WI38 (cell line): ENCODE results near the gene B4GALT1.
A peak's percentile ranks its signal among the peaks of the same experiment; 100 is the strongest.

ENCODE experiments used
- H3K4me3 ChIP-seq: 2 replicates; pipeline ENCODE4 v1.5.1; 2011; ENCODE audit warnings: low read depth, mild to moderate bottlenecking, control low read depth, low read length
- TF ChIP-seq, protein P1 (sequence below): IDR thresholded peaks from 2 replicates; pipeline ENCODE4 v1.5.1; 2012; ENCODE audit warnings: low read depth, mild to moderate bottlenecking, control low read depth, low read length

The B4GALT1 gene

DNA sequence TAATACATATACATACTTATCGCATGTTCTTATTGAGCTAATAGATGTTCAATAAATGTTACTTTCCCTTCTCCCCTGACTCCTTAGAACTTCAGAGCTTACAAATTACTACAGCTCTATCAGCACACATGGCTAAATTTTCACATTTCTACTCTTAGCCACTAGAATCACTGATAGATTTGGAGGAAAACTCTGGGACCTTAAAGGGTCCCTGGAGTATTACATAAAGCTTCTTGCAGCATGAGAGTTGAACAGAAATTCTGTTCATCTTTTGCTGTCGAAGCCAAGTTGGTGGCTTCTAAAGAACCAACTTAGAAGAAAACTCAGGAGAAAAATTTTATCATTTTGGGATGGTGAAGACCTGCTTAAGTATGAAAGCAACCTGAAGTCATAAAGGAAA, 15.5 kb downstream of the B4GALT1 start:
- peak overlapping the region; percentile 28 for H3K4me3 ChIP-seq
- TF ChIP-seq, protein P1, sequence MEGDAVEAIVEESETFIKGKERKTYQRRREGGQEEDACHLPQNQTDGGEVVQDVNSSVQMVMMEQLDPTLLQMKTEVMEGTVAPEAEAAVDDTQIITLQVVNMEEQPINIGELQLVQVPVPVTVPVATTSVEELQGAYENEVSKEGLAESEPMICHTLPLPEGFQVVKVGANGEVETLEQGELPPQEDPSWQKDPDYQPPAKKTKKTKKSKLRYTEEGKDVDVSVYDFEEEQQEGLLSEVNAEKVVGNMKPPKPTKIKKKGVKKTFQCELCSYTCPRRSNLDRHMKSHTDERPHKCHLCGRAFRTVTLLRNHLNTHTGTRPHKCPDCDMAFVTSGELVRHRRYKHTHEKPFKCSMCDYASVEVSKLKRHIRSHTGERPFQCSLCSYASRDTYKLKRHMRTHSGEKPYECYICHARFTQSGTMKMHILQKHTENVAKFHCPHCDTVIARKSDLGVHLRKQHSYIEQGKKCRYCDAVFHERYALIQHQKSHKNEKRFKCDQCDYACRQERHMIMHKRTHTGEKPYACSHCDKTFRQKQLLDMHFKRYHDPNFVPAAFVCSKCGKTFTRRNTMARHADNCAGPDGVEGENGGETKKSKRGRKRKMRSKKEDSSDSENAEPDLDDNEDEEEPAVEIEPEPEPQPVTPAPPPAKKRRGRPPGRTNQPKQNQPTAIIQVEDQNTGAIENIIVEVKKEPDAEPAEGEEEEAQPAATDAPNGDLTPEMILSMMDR: no peak

DNA sequence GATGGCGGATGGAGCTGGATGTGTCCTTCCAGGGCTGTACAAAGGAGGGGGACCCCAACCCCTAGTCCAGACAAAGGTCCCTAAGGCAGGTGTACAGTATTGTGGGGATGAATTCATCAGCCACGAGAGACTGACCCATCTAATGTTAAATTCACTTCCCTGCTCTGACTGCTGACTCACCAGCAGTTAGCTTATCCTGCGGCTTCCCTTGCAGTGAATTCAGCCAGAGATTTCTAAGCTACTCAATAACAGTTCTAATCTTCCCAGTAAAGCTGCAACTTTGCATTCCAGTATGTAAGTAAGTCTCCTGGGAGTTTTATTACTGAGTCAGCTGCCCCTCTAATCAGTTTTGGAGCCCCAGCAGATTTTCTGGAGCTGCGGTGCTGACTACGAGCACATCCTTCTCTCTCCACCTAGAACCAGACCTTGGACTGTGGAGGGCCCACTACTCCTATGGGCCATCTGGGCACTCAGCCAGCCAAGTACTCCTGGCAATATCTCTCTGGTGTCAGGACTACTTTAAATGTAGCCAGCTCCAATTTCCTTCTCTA, 16.1 kb downstream of the B4GALT1 start:
- TF ChIP-seq, protein P1: no peak
- H3K4me3 ChIP-seq: peak overlapping the region; percentile 28

DNA sequence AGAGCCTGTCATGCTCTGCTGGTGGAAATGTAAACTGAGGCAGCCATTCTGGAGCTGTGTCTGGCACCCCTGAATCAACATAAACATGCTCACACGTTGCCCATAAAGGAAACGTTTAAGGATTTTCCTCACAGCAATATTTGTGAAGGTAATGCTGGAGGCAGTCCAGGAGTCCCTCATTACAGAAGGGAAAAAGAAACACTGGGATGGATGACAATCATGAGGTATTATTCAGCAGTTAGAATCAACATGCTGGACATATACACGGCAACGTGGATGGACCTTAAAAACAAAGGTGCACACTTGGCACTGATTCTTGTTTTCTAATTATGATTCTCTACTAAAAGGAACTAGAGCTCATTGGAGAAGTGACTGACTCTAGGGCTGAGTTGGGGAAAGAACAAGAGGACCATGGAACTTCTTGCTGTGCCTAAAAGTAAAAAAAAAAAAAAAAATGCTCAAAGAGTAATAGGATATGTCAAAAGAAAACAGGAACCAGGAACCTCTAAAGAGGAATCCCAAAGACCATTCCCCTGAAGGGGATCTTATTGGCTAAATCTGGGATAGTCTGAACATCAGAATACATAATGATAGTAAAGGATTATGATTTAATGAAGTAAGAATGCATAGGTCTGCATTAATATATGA, 18.6 kb downstream of the B4GALT1 start:
- TF ChIP-seq, protein P1: no peak
- no peak overlapping the region for H3K4me3 ChIP-seq

DNA sequence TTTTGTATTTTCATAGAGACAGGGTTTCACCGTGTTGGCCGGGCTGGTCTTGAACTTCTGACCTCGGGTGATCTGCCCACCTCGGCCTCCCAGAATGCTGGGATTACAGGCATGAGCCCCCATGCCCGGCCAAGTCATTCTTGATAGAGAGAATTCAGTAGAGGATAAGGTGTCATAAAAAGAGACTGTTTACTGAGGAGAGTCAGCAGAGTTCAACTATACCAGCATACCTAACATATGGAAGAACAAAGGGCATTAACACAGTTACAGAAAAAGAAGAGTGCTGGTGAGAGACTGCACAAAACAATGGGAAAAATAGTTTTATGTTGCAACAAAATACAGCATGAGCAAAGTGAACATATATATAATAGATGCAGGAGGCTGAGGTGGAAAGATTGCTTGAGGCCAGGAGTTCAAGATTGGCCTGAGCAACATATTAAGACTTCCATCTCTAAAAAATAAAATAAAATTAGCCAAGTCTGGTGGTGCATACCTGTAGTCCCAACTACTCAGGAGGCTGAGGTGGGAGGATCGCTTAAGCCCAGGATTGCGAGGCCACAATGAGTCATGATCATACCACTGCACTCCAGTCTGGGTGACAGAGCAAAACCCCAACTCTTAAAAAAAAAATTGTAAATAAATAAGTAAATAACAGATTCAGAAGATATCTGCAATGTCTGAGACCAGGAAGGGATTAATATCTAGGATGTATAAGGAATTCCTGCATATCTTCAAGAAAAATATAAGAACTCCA, 19.5 kb downstream of the B4GALT1 start:
- TF ChIP-seq, protein P1: no peak
- H3K4me3 ChIP-seq: no peak overlapping the region

DNA sequence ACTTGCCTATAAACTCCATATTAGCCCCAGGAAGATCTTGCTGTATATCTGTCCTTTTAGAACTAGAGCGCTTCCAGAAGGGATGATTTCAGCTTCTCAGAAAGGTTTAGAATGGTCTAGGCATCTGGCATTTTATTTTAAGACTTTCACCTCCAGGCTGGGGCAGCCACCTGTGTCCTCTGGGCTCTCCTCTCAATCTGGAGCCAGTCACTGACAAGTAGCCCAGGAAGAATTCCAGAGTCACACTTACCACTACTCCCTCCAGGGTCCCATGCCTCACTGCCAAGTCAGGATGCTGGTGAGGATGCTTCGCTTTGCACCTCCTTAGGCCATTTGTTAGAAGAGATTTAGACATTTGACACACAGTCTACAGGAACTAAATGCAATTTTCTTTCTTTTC, 20.8 kb downstream of the B4GALT1 start:
- TF ChIP-seq, protein P1: no peak
- no peak overlapping the region for H3K4me3 ChIP-seq

DNA sequence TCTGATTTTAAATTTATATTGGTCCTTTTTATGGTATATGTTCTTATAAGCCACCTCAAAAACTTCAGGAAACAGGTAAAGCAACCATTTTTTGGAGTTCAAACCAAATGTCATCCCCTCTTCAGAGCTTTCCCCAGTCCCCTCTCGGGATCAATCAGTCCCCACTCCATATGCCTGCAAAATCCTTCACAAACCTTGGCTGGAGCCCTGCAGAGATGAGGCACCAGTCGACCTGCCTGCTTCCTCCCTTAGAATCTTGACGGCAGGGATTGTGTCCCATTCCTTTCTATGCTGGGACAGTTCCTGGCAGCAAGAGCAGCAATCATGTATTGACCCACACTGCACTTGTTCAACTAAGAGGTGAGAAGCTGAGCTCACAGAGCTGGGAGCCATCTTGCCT, 22.6 kb downstream of the B4GALT1 start:
- H3K4me3 ChIP-seq: no peak overlapping the region
- TF ChIP-seq, protein P1: no peak

DNA sequence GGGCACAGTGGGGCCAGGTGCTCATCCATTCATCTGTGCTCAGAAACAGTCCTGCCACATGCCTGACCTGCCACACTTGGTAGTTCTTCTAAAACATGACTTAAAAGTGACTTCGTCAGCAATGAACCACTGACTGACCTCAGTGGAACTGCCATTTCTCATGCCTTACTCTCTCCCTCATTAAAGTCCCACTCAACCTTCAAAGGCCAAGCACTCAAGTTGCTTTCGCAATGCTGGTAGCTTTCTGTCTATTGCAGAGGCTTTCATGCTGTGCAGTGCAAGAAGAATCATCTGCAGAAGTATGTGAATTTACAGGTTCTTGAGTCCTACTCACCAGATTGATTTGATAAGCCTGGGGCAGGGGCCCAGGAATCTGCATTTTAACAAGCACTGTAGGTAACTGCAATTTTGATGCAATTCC, 23.9 kb downstream of the B4GALT1 start:
- H3K4me3 ChIP-seq: no peak overlapping the region
- TF ChIP-seq, protein P1: no peak
